Measurements from ENCODE around the gene PUM1. TPM values are rescaled to one million over a fixed set of nuclear protein-coding genes. Genes with fewer than 3 reads are reported as not detected.

PUM1 gene
- total RNA-seq, 2 experiments from 2014 or later: 112 to 113 TPM

GRCh38 chr1:31031330-31032143 is 34.0 kb downstream of the PUM1 start:
- Mint-ChIP-seq H3K27ac (no peak overlapping the region), H3K4me1 (peaks cover 47% of the 10 kb centered on the region), H3K4me3 (no peak overlapping the region), H3K9me3 (ENCODE audit: low read depth) (no peaks in the 10 kb centered on the region), H3K36me3 (peaks cover 28% of the 10 kb centered on the region), H3K27me3 (no peaks in the 10 kb centered on the region)
- CTCF ChIA-PET: no interaction called here
- DNase-seq: no peak
- no peak for ATAC-seq

DNA sequence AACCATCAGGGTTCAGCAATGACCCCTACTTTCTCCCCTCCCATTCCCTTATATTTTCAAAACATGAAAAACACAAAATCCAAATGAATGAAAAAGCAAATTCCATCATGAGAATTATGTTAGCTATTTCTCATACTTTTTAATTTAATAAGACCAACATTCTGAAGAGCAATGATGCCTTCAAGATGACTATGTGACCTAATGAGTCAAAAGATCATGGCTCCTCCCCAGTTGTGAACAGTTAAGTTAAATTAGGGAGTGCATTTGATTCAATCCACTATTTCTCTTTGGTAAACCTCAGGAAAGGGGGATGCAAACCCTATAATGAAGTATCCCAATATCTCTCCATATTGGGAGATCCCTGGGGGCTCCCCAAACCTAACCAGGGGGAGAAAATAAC is 36.5 kb downstream of the PUM1 start:
- peaks cover 29% of the 10 kb centered on the region for H3K36me3 Mint-ChIP-seq
- no peaks in the 10 kb centered on the region for H3K9me3 Mint-ChIP-seq (ENCODE audit: low read depth)
- peaks cover 47% of the 10 kb centered on the region for H3K4me1 Mint-ChIP-seq
- H3K27me3 Mint-ChIP-seq: no peaks in the 10 kb centered on the region
- no peak overlapping the region for H3K27ac Mint-ChIP-seq
- CTCF ChIA-PET: interaction anchor here (0.7 kb wide), 1 partner anchor 8 kb away, joined by 3 read pairs; no protein-coding TSS in a partner anchor
- DNase-seq (no peak), ATAC-seq (no peak)
- H3K4me3 Mint-ChIP-seq: no peak overlapping the region

DNA sequence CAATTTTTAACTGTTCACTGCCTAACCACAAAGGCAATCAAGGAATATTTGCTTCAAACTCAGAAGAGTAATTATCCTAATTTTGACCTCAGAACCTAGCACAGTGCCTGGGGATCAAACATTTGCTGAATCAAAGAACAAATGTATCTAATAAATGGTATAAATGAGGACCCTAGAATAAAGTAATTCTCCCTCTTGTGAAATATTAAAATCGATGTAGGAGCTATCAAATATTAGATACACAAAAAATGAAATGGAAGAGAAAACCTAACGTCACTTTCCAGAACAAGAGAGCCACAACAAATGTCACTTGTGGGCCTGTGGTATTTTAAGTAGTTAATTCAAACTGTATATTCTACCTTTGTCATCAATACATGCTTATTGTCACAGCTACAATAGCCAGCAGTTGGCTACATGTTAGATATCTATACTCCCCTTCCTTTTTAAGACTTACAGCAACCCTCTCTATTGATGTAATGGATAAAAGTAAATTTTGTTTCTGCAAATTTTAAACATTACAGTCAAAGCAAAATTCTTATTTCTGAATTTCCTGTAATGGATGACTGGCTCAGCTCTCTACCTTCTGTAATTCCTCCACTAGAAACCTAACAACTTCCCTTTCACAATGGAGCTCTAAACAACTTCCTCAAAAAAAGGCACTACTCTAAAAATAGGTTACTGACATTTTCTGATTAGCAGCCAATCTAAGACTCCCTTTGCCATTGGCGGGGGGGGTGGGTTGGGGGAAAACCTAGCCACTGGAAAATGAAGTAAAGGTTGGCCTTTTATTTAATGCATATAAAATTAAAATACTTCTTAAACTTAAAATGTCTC is 37.6 kb downstream of the PUM1 start:
- no peaks in the 10 kb centered on the region for H3K27me3 Mint-ChIP-seq
- no peaks in the 10 kb centered on the region for H3K9me3 Mint-ChIP-seq (ENCODE audit: low read depth)
- no peak overlapping the region for H3K27ac Mint-ChIP-seq
- no peak for DNase-seq
- CTCF ChIA-PET: interaction anchor here (1.3 kb wide), 1 partner anchor 9 kb away, joined by 4 read pairs; no protein-coding TSS in a partner anchor
- H3K36me3 Mint-ChIP-seq: peaks cover 30% of the 10 kb centered on the region
- H3K4me1 Mint-ChIP-seq: peaks cover 45% of the 10 kb centered on the region
- H3K4me3 Mint-ChIP-seq: no peak overlapping the region
- no peak for ATAC-seq

DNA sequence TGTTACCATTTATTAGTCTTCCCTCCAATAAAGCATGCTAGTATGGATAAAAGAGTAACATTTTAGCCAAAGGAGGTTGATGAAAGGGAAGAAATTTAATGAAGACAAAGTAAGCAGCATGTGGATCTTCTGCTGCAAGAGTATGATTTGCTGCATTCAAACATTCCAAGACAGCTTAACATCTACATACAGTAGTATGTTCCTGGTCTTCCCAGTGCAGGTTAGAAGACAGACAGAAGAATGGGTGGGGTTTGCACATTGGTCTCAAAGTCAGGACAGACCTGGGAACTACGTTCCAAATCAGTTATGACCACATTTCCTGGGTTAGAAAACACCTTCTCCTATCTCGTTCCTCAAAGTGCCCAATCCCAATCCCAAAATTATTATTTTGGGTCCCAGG is 43.3 kb downstream of the PUM1 start:
- DNase-seq: no peak
- ATAC-seq: no peak
- H3K9me3 Mint-ChIP-seq (ENCODE audit: low read depth): no peaks in the 10 kb centered on the region
- peaks cover 29% of the 10 kb centered on the region for H3K36me3 Mint-ChIP-seq
- no peaks in the 10 kb centered on the region for H3K27me3 Mint-ChIP-seq
- peaks cover 34% of the 10 kb centered on the region for H3K4me1 Mint-ChIP-seq
- CTCF ChIA-PET: no interaction called here
- H3K4me3 Mint-ChIP-seq: no peak overlapping the region
- no peak overlapping the region for H3K27ac Mint-ChIP-seq

DNA sequence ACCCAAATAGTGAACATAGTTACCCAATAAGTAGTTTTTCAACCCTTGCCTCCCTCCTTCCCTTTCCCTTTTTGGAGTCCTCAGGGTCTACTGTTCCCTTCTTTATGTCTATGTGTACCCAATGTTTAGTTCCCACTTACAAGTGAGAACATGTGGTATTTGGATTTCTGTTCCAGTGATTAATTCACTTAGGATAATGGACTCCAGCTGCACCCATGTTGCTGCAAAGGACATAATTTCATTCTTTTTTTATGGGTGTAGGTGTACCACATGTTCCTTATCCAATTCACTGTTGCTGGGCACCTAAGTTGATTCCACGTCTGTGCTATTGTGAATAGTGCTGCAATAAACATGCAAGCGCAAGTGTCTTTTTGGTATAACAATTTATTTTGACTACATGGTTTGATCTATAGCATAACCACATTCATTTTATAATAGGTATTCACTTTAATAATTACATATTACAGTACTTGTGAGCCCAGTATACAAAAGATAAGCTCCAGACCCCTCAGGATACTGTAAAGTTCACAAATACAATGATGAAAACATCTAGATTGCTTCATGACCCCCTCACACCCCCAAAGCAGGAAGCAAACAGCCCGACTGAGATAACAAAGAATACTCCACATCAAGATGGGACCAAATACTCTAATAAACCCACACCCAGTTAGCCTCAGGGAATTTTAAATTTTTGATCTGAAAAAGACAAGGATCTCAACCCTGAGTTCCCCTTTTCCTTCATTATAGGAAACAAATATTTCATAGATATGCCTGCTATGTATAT is 45.3 kb downstream of the PUM1 start:
- Mint-ChIP-seq H3K27ac (no peak overlapping the region), H3K9me3 (ENCODE audit: low read depth) (no peaks in the 10 kb centered on the region), H3K36me3 (peaks cover 22% of the 10 kb centered on the region), H3K4me1 (peaks cover 30% of the 10 kb centered on the region), H3K4me3 (no peak overlapping the region), H3K27me3 (no peaks in the 10 kb centered on the region)
- ATAC-seq: no peak
- CTCF ChIA-PET: no interaction called here
- no peak for DNase-seq

DNA sequence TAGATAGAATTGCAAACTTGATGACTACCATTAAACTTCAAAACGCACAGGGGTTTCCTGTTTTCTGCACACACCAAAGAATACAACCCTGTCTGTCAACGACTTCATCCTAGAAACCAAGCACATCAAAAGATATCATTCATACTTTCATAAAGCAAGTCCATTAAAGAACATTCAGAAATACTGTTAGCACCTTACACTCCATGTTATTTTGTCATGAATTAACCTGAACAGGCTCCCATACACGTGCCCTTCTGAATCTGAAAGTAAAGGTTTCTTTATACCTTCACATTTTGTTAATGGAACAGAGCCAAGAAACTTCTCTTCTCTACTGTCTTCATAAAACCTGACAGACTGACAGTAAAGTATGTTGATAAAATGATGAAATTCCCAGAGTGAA is 46.1 kb downstream of the PUM1 start:
- peaks cover 22% of the 10 kb centered on the region for H3K36me3 Mint-ChIP-seq
- no peak overlapping the region for H3K4me3 Mint-ChIP-seq
- CTCF ChIA-PET: no interaction called here
- no peaks in the 10 kb centered on the region for H3K9me3 Mint-ChIP-seq (ENCODE audit: low read depth)
- no peak overlapping the region for H3K27ac Mint-ChIP-seq
- H3K27me3 Mint-ChIP-seq: no peaks in the 10 kb centered on the region
- H3K4me1 Mint-ChIP-seq: peaks cover 28% of the 10 kb centered on the region
- DNase-seq (no peak), ATAC-seq (no peak)

GRCh38 chr1:31016868-31017267 is 48.6 kb downstream of the PUM1 start:
- Mint-ChIP-seq H3K27me3 (no peaks in the 10 kb centered on the region), H3K27ac (no peak overlapping the region), H3K36me3 (peaks cover 10% of the 10 kb centered on the region), H3K4me3 (no peak overlapping the region), H3K9me3 (ENCODE audit: low read depth) (no peaks in the 10 kb centered on the region), H3K4me1 (peaks cover 38% of the 10 kb centered on the region)
- CTCF ChIA-PET: no interaction called here
- DNase-seq (no peak), ATAC-seq (no peak)

DNA sequence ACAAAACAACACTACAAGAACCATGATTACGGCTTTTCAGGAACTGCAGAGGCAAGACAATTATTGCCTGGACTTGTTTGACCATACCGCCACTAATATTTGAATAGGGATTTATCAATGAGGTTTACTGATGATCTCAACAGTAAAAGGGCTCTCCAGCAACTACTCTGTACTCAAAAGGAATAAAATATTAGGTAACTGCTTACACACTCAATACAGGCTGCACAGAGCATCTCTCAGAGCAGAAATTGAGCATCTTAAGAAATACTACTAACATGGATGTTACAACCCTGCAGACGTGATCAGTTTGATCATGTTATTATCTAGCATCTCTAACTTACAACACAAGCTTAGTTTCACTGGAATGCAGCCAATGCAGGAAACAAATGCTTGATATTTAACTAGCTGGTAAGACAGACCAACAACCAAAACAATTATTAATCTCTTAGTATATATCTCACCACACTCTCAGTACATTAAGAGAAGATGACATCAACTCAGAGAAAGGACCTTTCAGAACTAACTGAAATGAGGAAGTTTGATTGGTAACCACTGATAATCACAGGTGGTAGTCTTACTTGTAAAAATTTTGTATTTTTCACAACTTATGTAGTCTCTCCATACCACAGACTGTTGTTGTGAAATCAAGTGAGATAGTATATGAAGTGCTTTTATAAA is 52.2 kb downstream of the PUM1 start:
- no peaks in the 10 kb centered on the region for H3K27me3 Mint-ChIP-seq
- no peak overlapping the region for H3K27ac Mint-ChIP-seq
- DNase-seq (no peak), ATAC-seq (no peak)
- H3K9me3 Mint-ChIP-seq (ENCODE audit: low read depth): no peaks in the 10 kb centered on the region
- CTCF ChIA-PET: interaction anchor here (1.0 kb wide), 1 partner anchor 10 kb away, joined by 3 read pairs; no protein-coding TSS in a partner anchor
- peaks cover 5% of the 10 kb centered on the region for H3K36me3 Mint-ChIP-seq
- H3K4me1 Mint-ChIP-seq: peaks cover 53% of the 10 kb centered on the region
- H3K4me3 Mint-ChIP-seq: no peak overlapping the region

DNA sequence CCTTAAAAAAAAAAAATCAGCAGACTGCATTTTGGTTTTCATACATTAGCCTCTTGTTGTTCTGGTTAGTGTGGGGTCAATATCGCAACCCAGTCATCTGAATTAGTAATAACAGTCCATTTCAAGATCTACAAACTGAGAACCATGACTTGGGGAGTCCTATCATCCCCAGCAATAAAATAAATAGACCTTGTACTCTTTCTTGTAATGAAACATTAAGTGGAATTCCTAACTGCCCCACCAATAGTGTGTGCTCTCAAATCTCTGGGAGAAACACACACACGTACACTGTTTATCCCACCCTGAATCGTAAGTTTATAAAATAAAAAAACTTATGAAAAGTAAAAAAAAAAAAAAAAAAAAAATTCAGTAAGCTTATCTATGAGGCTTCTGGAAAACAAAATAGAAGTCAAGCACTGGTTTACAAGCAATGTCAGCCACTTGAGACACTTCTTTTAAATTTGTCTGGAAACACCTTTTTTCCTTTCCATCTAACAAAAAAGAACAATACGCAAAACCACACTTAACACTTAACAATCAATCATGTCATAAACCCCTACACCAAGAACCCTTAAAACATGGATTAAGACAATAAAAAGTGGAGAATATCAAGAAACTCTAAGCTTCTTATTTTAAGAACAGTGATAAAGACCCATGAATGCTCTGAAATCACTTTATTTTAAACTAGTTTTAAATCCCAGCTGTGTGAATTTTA is 53.1 kb downstream of the PUM1 start:
- Mint-ChIP-seq H3K27me3 (no peaks in the 10 kb centered on the region), H3K9me3 (ENCODE audit: low read depth) (no peaks in the 10 kb centered on the region), H3K27ac (no peak overlapping the region), H3K36me3 (peaks cover 10% of the 10 kb centered on the region), H3K4me1 (peaks cover 61% of the 10 kb centered on the region), H3K4me3 (no peak overlapping the region)
- ATAC-seq (no peak), DNase-seq (no peak)
- CTCF ChIA-PET: interaction anchor here (0.6 kb wide), 1 partner anchor 85 kb away, joined by 3 read pairs; no protein-coding TSS in a partner anchor

- Mint-ChIP-seq H3K4me3 (no peak overlapping the region), H3K36me3 (peaks cover 13% of the 10 kb centered on the region), H3K9me3 (ENCODE audit: low read depth) (no peaks in the 10 kb centered on the region), H3K27ac (no peak overlapping the region), H3K4me1 (peaks cover 60% of the 10 kb centered on the region), H3K27me3 (no peaks in the 10 kb centered on the region)
- ATAC-seq (no peak), DNase-seq (no peak)
- CTCF ChIA-PET: interaction anchor here (0.8 kb wide), 1 partner anchor 663 kb away, joined by 3 read pairs; no protein-coding TSS in a partner anchor
These were observed 53.8 kb downstream of the PUM1 start for GRCh38 chr1:31011719-31012118.

GRCh38 chr1:31010086-31010989 is 55.2 kb downstream of the PUM1 start:
- peaks cover 24% of the 10 kb centered on the region for H3K36me3 Mint-ChIP-seq
- peak; percentile 63 for DNase-seq
- H3K4me3 Mint-ChIP-seq: no peak overlapping the region
- peak overlapping the region; percentile 55 for H3K27ac Mint-ChIP-seq
- peaks cover 62% of the 10 kb centered on the region for H3K4me1 Mint-ChIP-seq
- H3K9me3 Mint-ChIP-seq (ENCODE audit: low read depth): no peaks in the 10 kb centered on the region
- no peaks in the 10 kb centered on the region for H3K27me3 Mint-ChIP-seq
- CTCF ChIA-PET: interaction anchor here (0.6 kb wide), 1 partner anchor 254 kb away, joined by 3 read pairs; no protein-coding TSS in a partner anchor
- ATAC-seq: peak; percentile 95
